Measurements from ENCODE around the gene SHOX.

Gene SHOX

DNA sequence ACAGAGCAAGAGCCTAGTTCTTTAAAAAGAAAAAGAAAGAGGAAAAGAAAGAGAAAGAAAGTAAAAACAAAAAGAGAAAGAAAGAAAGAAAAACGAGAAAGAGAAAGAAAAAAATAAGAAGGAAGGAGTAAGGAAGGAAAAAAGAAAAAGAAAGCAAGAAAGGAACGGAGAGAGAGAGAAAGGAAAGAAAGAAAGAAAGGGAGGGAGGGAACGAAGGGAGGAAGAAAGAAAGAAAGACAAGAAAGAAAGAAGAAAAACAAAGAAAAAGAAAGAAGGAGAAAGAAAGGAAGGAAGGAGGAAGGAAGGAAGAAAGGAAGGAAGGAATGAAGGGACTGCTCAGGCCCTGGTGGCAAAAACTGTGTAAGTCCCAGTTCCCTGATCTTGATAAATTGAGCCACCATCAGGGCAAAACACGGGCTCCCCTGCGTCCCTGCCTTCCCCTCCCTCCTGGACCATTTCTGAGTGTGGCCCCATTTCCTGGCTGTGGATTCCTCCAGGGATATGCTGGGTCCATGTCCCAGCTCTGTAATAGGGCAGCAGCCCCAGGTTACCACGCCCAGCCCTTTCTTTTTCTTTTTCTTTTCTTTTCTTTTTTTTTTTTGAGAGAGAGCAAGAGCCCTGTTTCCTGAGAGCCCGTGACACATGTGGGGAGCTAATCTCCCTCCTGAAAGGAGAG, 44.8 kb downstream of the SHOX start:
- Histone ChIP-seq H3K36me3 (ENCODE audit: control insufficient read depth in 2 of 2, insufficient read depth in 2 of 2, low read length in 2 of 2) (no peaks in the 10 kb centered on the region), H3K9ac (ENCODE audit: low read length in 2 of 2) (no peak overlapping the region), H3K4me1 (ENCODE audit: control insufficient read depth, insufficient read depth, low read length) (no peaks in the 10 kb centered on the region), H3K27me3 (ENCODE audit: control insufficient read depth in 1 of 2, insufficient read depth in 2 of 2, low read length in 2 of 2) (peaks cover 2 to 7% of the 10 kb centered on the region in 2 donors), H3K27ac (ENCODE audit: low read length) (no peak overlapping the region), H3K9me3 (ENCODE audit: control insufficient read depth in 2 of 2, low read length in 2 of 2) (peaks cover 5 to 10% of the 10 kb centered on the region in 2 donors), H3K4me3 (ENCODE audit: low read length in 2 of 2) (no peak overlapping the region)

DNA sequence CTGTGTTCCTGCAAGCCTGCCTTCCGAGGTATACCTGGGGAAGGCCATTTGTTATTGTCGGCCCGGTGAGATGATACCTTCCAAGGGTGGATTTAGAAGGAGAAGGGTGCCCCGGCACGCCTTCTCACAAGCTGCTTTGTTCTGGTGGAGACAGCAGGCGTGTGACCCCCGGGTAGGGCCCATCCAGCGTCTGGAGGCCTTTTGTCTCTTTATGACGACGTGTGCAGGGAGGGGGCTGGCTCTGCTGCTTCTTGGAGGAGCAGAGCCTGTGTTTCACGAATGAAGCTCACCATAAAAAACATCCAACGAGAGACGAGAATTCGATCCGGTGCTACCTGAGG, 45.3 kb downstream of the SHOX start:
- H3K9me3 ChIP-seq (ENCODE audit: control insufficient read depth in 2 of 2, low read length in 2 of 2) = peaks cover 5 to 11% of the 10 kb centered on the region in 2 donors
- H3K4me1 ChIP-seq (ENCODE audit: control insufficient read depth, insufficient read depth, low read length) = no peaks in the 10 kb centered on the region
- no peak overlapping the region for H3K4me3 ChIP-seq (ENCODE audit: low read length in 2 of 2)
- H3K36me3 ChIP-seq (ENCODE audit: control insufficient read depth in 2 of 2, insufficient read depth in 2 of 2, low read length in 2 of 2) = no peaks in the 10 kb centered on the region
- peaks cover 2 to 7% of the 10 kb centered on the region in 2 donors for H3K27me3 ChIP-seq (ENCODE audit: control insufficient read depth in 1 of 2, insufficient read depth in 2 of 2, low read length in 2 of 2)
- no peak overlapping the region for H3K9ac ChIP-seq (ENCODE audit: low read length in 2 of 2)
- H3K27ac ChIP-seq (ENCODE audit: low read length) = no peak overlapping the region

DNA sequence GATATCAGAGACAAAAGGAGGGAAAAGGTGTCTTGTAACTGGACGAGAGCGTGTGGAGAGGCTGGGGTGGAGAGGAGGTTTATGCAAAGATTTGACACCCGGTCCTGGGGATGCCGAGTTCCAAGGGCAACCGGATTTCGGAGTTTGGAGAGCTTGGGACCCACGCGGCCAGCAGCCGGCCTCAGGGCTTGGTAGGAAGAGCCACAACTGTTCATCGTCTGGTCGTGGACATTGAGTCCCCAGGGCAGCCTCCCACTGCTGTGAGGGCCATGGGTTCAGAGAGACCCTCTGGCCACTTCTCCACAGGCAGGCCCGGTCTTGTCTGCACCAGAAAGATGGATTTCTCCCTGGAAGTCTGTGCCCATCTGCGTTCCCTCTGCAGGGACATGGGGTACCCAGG, 46.8 kb downstream of the SHOX start:
- Histone ChIP-seq H3K27ac (ENCODE audit: low read length) (no peak overlapping the region), H3K36me3 (ENCODE audit: control insufficient read depth in 2 of 2, insufficient read depth in 2 of 2, low read length in 2 of 2) (no peaks in the 10 kb centered on the region), H3K9ac (ENCODE audit: low read length in 2 of 2) (no peak overlapping the region), H3K4me1 (ENCODE audit: control insufficient read depth, insufficient read depth, low read length) (no peaks in the 10 kb centered on the region), H3K9me3 (ENCODE audit: control insufficient read depth in 2 of 2, low read length in 2 of 2) (peaks cover 4 to 11% of the 10 kb centered on the region in 2 donors), H3K27me3 (ENCODE audit: control insufficient read depth in 1 of 2, insufficient read depth in 2 of 2, low read length in 2 of 2) (peaks cover 0 to 7% of the 10 kb centered on the region in 2 donors), H3K4me3 (ENCODE audit: low read length in 2 of 2) (no peak overlapping the region)

DNA sequence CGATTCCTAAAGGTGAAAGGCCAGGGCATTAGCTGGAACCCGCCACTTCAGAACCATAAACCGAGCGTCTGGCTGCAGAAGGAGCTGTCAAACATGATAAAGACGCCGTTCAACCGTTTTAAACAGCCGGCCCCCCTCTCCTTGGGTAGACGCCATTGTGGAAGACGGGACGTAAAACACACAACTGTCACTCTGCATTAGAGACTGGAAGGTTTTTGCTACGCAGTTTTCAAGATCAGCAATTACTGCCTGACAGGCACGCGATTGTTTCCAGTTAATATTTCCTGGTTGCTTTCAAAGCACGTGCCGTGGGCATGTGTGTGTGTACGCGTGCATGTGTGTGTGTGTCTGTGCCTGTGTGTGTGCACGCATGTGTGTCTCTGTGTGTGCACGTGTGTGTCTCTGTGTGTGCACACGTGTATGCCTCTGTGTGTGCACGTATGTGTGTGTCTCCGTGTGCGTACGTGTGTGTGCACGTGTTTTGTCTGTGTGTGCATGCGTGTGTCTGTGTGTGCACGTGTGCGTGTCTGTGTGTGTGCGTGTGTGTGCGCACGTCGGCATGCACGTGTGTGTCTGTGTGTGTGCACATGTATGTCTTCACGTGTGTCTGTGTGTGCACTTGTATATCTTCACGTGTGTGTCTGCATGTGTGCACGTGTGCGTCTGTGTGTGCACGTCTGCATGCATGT, 48.8 kb downstream of the SHOX start:
- Histone ChIP-seq H3K4me1 (ENCODE audit: control insufficient read depth, insufficient read depth, low read length) (no peaks in the 10 kb centered on the region), H3K9ac (ENCODE audit: low read length in 2 of 2) (no peak overlapping the region), H3K9me3 (ENCODE audit: control insufficient read depth in 2 of 2, low read length in 2 of 2) (peaks cover 0 to 8% of the 10 kb centered on the region in 2 donors), H3K4me3 (ENCODE audit: low read length in 2 of 2) (no peak overlapping the region), H3K36me3 (ENCODE audit: control insufficient read depth in 2 of 2, insufficient read depth in 2 of 2, low read length in 2 of 2) (no peaks in the 10 kb centered on the region), H3K27me3 (ENCODE audit: control insufficient read depth in 1 of 2, insufficient read depth in 2 of 2, low read length in 2 of 2) (peaks cover 0 to 3% of the 10 kb centered on the region in 2 donors), H3K27ac (ENCODE audit: low read length) (no peak overlapping the region)

DNA sequence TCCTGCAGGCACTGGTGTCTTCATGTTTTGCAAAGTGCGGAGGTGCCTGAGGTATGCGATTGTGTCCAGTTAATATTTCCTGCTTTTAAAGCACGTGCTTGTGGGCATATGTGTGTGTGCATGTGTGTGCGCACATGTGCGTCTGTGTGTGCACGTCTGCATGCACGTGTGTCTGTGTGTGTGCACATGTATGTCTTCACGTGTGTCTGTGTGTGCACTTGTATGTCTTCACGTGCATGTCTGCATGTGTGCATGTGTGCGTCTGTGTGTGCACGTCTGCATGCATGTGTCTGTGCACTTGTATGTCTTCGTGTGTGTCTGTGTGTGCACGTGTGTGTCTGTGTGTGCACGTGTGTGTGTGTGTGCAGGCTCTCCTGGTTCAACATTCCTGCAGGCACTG, 49.5 kb downstream of the SHOX start:
- Histone ChIP-seq H3K4me3 (ENCODE audit: low read length in 2 of 2) (no peak overlapping the region), H3K36me3 (ENCODE audit: control insufficient read depth in 2 of 2, insufficient read depth in 2 of 2, low read length in 2 of 2) (no peaks in the 10 kb centered on the region), H3K4me1 (ENCODE audit: control insufficient read depth, insufficient read depth, low read length) (no peaks in the 10 kb centered on the region), H3K27me3 (ENCODE audit: control insufficient read depth in 1 of 2, insufficient read depth in 2 of 2, low read length in 2 of 2) (peaks cover 0 to 3% of the 10 kb centered on the region in 2 donors), H3K9ac (ENCODE audit: low read length in 2 of 2) (no peak overlapping the region), H3K9me3 (ENCODE audit: control insufficient read depth in 2 of 2, low read length in 2 of 2) (peaks cover 0 to 8% of the 10 kb centered on the region in 2 donors), H3K27ac (ENCODE audit: low read length) (no peak overlapping the region)

DNA sequence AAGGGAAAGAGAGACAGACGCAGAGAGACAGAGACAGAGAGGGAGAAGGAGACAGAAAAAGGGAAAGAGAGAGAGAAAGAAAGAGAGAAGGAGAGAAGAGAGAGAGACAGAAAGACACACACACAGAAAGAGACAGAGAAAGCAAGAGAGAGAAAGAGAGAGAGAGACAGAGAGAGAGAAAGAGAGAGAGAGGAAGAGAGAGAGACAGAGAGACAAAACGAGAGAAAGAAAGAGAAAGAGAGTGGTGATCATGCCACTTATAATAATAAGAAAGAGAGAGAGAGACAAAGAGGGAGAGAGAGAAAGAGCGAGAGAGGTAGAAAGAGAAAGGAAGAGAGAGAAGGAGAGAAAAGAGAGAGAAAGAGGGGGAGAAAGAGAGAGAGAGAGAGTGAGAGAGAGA, 51.4 kb downstream of the SHOX start:
- H3K9me3 ChIP-seq (ENCODE audit: control insufficient read depth in 2 of 2, low read length in 2 of 2) = peaks cover 0 to 4% of the 10 kb centered on the region in 2 donors
- no peak overlapping the region for H3K9ac ChIP-seq (ENCODE audit: low read length in 2 of 2)
- no peak overlapping the region for H3K27ac ChIP-seq (ENCODE audit: low read length)
- no peak overlapping the region for H3K4me3 ChIP-seq (ENCODE audit: low read length in 2 of 2)
- no peaks in the 10 kb centered on the region for H3K4me1 ChIP-seq (ENCODE audit: control insufficient read depth, insufficient read depth, low read length)
- peaks cover 0 to 3% of the 10 kb centered on the region in 2 donors for H3K27me3 ChIP-seq (ENCODE audit: control insufficient read depth in 1 of 2, insufficient read depth in 2 of 2, low read length in 2 of 2)
- H3K36me3 ChIP-seq (ENCODE audit: control insufficient read depth in 2 of 2, insufficient read depth in 2 of 2, low read length in 2 of 2) = no peaks in the 10 kb centered on the region

DNA sequence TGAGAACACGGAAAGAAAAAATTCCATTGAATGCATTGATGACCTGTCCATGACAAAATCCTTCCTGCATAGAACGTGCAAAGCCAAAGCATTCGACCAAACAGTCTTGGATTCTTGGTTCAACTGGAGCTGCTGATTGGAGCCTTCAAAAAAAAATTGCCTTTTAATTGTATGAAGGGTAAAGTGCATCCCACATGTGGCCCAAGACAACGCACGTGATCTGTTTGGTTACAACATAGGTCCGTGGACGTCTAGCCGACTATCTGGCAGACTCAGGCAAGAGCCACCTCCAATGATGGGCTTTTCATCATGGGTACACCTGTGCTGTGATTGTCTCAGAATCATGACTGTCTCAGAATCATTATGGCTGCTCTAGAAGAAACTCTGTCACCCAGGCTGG, 52.3 kb downstream of the SHOX start:
- H3K4me1 ChIP-seq (ENCODE audit: control insufficient read depth, insufficient read depth, low read length) = no peaks in the 10 kb centered on the region
- no peaks in the 10 kb centered on the region for H3K36me3 ChIP-seq (ENCODE audit: control insufficient read depth in 2 of 2, insufficient read depth in 2 of 2, low read length in 2 of 2)
- no peak overlapping the region for H3K27ac ChIP-seq (ENCODE audit: low read length)
- H3K9me3 ChIP-seq (ENCODE audit: control insufficient read depth in 2 of 2, low read length in 2 of 2) = peaks cover 0 to 4% of the 10 kb centered on the region in 2 donors
- H3K9ac ChIP-seq (ENCODE audit: low read length in 2 of 2) = no peak overlapping the region
- H3K27me3 ChIP-seq (ENCODE audit: control insufficient read depth in 1 of 2, insufficient read depth in 2 of 2, low read length in 2 of 2) = peaks cover 0 to 3% of the 10 kb centered on the region in 2 donors
- H3K4me3 ChIP-seq (ENCODE audit: low read length in 2 of 2) = no peak overlapping the region

DNA sequence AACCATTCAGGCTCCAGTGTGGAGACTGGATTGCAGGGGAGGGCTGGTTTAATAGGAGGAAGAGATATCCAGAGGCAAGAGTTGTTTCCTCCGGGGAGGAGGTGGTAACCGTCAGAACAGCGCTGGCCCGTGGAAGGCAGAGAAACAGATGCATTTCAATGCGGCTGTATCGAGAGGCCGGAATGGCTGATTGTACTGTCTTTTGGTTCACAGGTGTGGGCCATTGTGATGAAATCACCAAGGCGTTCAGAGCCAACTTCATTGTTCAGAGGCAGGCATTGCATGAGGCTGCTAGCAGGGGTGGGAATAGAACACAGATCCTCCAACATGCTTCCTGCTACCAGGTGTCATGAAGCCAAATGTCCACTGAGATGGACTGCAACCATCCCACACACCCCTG, 53.0 kb downstream of the SHOX start:
- H3K27ac ChIP-seq (ENCODE audit: low read length) = no peak overlapping the region
- H3K4me1 ChIP-seq (ENCODE audit: control insufficient read depth, insufficient read depth, low read length) = no peaks in the 10 kb centered on the region
- H3K27me3 ChIP-seq (ENCODE audit: control insufficient read depth in 1 of 2, insufficient read depth in 2 of 2, low read length in 2 of 2) = peaks cover 0 to 3% of the 10 kb centered on the region in 2 donors
- H3K36me3 ChIP-seq (ENCODE audit: control insufficient read depth in 2 of 2, insufficient read depth in 2 of 2, low read length in 2 of 2) = no peaks in the 10 kb centered on the region
- H3K4me3 ChIP-seq (ENCODE audit: low read length in 2 of 2) = no peak overlapping the region
- H3K9me3 ChIP-seq (ENCODE audit: control insufficient read depth in 2 of 2, low read length in 2 of 2) = peaks cover 0 to 4% of the 10 kb centered on the region in 2 donors
- no peak overlapping the region for H3K9ac ChIP-seq (ENCODE audit: low read length in 2 of 2)

DNA sequence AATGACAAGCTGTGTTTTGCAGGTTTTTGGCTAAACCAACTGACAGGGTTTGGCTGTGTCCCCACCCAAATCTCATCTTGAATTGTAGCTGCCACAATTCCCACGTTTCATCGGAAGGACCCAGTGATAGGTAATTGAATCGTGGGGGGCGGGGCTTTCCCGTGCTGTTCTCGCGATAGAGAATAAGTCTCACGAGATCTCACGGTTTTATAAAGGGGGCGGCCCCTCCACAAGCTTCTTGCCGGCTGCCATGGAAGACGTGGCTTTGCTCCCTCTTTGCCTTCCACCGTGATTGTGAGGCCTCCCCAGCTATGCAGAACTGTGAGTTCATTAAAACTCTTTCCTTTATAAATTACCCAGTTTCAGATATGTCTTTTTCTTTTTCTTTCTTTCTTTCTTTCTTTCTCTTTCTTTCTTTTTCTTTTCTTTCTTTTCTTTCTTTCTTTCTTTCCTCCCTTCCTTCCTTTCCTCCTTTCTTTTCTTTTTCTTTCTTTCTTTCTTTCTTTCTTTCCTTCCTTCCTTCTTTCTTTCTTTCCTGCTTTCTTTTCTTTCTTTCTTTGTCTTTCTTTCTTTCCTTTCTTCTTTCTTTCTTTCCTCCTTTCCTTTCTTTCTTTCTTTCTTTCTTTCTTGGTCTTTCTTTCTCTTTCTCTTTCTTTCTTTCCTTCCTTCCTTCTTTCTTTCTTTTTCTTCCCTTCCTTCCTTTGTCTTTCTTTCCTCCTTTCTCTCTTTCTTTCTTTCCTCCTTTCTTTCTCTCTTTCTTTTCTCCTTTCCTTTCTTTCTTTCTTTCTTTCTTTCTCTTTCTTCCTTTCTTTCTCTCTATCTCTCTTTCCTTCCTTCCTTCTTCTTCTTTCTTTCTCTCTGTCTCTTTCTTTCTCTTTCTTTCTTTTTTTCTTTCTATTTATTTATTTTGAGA, 54.8 kb downstream of the SHOX start:
- H3K9me3 ChIP-seq (ENCODE audit: control insufficient read depth in 2 of 2, low read length in 2 of 2) = peaks cover 0 to under 1% of the 10 kb centered on the region in 2 donors
- H3K27ac ChIP-seq (ENCODE audit: low read length) = no peak overlapping the region

DNA sequence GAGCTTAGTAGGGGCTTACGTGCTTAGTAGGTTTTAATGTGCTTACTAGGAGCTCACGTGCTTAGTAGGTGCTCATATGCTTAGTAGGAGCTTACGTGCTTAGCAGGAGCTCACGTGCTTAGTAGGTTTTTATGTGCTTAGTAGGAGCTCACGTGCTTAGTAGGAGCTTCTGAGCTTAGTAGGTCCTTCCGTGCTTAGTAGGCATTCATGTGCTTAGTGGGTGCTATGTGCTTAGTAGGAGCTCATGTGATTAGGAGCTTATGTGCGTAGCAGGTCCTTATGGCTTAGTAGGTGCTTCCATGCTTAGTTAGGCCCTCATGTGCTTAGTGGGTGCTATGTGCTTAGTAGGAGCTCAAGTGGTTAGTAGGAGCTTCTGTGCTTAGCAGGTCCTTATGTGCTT, 59.4 kb downstream of the SHOX start:
- Histone ChIP-seq H3K27me3 (ENCODE audit: control insufficient read depth in 1 of 2, insufficient read depth in 2 of 2, low read length in 2 of 2) (peaks cover 0 to 2% of the 10 kb centered on the region in 2 donors), H3K9ac (ENCODE audit: low read length in 2 of 2) (no peak overlapping the region), H3K4me3 (ENCODE audit: low read length in 2 of 2) (no peak overlapping the region), H3K36me3 (ENCODE audit: control insufficient read depth in 2 of 2, insufficient read depth in 2 of 2, low read length in 2 of 2) (no peaks in the 10 kb centered on the region), H3K27ac (ENCODE audit: low read length) (no peak overlapping the region), H3K4me1 (ENCODE audit: control insufficient read depth, insufficient read depth, low read length) (no peaks in the 10 kb centered on the region), H3K9me3 (ENCODE audit: control insufficient read depth in 2 of 2, low read length in 2 of 2) (peaks cover 0 to 7% of the 10 kb centered on the region in 2 donors)

More for the DNA sequence above, 54.8 kb downstream of the SHOX start:
- H3K27me3 ChIP-seq (ENCODE audit: control insufficient read depth in 1 of 2, insufficient read depth in 2 of 2, low read length in 2 of 2) = peaks cover 0 to 2% of the 10 kb centered on the region in 2 donors
- no peaks in the 10 kb centered on the region for H3K36me3 ChIP-seq (ENCODE audit: control insufficient read depth in 2 of 2, insufficient read depth in 2 of 2, low read length in 2 of 2)
- H3K4me1 ChIP-seq (ENCODE audit: control insufficient read depth, insufficient read depth, low read length) = no peaks in the 10 kb centered on the region
- H3K4me3 ChIP-seq (ENCODE audit: low read length in 2 of 2) = no peak overlapping the region
- H3K9ac ChIP-seq (ENCODE audit: low read length in 2 of 2) = no peak overlapping the region

Measured in stomach smooth muscle (tissue), 2 donors.